PFSK-1 (cell line): ENCODE data around the gene MAST1.

ENCODE experiments used
- FOXP2 ChIP-seq: optimal IDR thresholded peaks from 2 replicates; pipeline ENCODE3; 2011; ENCODE audit warnings: borderline replicate concordance, control low read depth, inconsistent platforms; ENCODE audit not compliant: insufficient read depth; ENCODE audit errors: extremely low read length, extremely low read depth
- POLR2AphosphoS5 ChIP-seq: IDR thresholded peaks from 2 replicates; pipeline ENCODE4 v1.6.1; 2012; ENCODE audit warnings: low read depth, mild to moderate bottlenecking, control low read depth, low read length, moderate library complexity
- SIN3A ChIP-seq: IDR thresholded peaks from 2 replicates; pipeline ENCODE4 v1.6.1; 2012; ENCODE audit warnings: mild to moderate bottlenecking, low read length, moderate library complexity, borderline replicate concordance; ENCODE audit not compliant: insufficient read depth
- TAF1 ChIP-seq: IDR thresholded peaks from 2 replicates; pipeline ENCODE4 v1.6.1; 2012; ENCODE audit warnings: low read length, control low read depth, borderline replicate concordance; ENCODE audit not compliant: insufficient read depth
- TF ChIP-seq, protein P1 (sequence below), 2 experiments: IDR thresholded peaks; 2 replicates each; pipeline versions ENCODE4 v1.6.1 to v1.8.0; 2011 to 2012; ENCODE audit warnings: low read depth in 2 of 2, low read length in 2 of 2, control low read depth in 1 of 2, inconsistent platforms in 1 of 2, mild to moderate bottlenecking in 1 of 2, moderate library complexity in 1 of 2; ENCODE audit not compliant: insufficient read depth in 1 of 2

MAST1 gene

DNA sequence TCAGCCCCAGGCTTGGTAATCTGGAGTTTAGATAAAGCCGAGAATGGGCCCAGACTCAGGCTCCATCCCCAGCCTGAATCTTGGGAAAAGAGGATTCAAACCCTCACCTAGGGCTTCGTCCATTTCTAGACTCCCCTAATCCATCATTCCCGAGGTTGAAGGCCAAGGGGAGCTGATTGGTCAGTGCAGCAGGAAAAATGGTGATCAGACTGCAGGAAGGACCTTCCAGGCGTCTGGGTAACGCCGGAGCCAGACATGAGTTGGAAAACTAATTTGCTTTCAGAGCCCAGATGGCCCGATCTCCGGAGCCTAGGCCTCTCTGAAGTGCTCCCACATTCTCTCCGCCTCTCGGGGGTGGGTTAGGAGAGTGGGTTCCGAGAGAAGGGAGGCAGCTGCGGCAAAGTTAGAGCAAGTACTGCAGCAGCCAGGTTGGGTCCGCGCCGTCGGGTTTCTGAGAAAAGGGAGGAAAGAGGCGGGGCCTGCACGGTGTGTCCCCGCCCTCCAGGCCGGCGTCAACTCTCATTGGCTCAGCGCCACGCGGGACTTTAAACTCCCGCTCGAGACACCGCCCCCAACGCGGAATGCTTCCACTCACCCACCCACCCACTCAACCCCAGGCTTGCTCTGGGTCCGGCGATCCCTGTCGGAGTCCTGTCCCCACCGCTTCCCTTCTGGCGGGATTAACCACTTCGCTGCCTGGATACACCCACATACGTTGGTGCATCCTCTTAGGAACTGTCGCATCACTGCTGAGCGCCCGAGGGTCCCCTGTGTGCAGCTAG is 3.1 kb upstream of the MAST1 start:
- TF ChIP-seq POLR2AphosphoS5 (peak; percentile 41; the same call in 1 of the 2 replicates), FOXP2 (peak; percentile 48)
- TF ChIP-seq, protein P1, sequence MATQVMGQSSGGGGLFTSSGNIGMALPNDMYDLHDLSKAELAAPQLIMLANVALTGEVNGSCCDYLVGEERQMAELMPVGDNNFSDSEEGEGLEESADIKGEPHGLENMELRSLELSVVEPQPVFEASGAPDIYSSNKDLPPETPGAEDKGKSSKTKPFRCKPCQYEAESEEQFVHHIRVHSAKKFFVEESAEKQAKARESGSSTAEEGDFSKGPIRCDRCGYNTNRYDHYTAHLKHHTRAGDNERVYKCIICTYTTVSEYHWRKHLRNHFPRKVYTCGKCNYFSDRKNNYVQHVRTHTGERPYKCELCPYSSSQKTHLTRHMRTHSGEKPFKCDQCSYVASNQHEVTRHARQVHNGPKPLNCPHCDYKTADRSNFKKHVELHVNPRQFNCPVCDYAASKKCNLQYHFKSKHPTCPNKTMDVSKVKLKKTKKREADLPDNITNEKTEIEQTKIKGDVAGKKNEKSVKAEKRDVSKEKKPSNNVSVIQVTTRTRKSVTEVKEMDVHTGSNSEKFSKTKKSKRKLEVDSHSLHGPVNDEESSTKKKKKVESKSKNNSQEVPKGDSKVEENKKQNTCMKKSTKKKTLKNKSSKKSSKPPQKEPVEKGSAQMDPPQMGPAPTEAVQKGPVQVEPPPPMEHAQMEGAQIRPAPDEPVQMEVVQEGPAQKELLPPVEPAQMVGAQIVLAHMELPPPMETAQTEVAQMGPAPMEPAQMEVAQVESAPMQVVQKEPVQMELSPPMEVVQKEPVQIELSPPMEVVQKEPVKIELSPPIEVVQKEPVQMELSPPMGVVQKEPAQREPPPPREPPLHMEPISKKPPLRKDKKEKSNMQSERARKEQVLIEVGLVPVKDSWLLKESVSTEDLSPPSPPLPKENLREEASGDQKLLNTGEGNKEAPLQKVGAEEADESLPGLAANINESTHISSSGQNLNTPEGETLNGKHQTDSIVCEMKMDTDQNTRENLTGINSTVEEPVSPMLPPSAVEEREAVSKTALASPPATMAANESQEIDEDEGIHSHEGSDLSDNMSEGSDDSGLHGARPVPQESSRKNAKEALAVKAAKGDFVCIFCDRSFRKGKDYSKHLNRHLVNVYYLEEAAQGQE (IDR thresholded peaks at IDR 0.05; ENCODE audit: insufficient read depth in 1 of 2, low read depth in 2 of 2, low read length in 2 of 2) = no peak

DNA sequence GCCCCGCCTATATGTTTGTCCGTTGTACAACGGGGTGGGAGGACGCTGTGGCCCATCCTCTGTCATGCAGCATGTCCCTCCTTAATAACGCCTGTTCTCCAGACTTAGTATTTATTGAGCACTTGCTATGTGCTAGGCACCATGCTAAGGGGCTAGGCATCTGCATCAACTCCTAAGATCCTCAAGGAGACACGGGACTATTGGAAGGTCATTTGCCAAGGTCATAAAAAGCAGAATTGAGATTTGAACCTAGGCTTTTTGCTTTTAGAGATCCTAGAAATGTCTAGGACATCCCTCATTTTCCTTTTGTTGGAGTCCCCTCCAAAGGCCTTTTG is 1.8 kb upstream of the MAST1 start:
- no peak for TF ChIP-seq FOXP2
- no peak for TF ChIP-seq TAF1
- TF ChIP-seq, protein P1 (IDR thresholded peaks at IDR 0.05; ENCODE audit: insufficient read depth in 1 of 2, low read depth in 2 of 2, low read length in 2 of 2) = no peak
- TF ChIP-seq SIN3A = no peak
- no peak for TF ChIP-seq POLR2AphosphoS5

DNA sequence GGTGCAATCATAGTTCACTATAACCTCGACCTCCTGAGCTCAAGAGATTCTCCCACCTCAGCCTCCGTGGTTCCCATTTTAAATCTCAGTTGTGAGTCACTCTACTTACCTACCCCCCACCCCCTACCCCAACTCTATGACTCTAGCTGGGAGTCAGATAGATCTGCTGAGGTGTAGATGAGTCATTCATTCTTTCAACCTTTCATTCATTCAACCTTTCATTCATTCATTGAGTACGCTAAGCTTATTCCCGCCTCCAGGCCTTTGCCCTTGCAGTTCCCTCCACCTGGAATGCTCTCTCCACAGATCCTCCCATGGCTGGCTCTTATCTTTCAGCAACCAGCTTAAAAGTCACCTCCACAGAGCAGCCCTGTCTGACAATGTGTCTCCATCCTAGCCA is 1.1 kb upstream of the MAST1 start:
- TF ChIP-seq POLR2AphosphoS5 (no peak), SIN3A (no peak; the same call in 1 of the 2 replicates), TAF1 (no peak)
- TF ChIP-seq, protein P1 (IDR thresholded peaks at IDR 0.05; ENCODE audit: insufficient read depth in 1 of 2, low read depth in 2 of 2, low read length in 2 of 2) = no peak

DNA sequence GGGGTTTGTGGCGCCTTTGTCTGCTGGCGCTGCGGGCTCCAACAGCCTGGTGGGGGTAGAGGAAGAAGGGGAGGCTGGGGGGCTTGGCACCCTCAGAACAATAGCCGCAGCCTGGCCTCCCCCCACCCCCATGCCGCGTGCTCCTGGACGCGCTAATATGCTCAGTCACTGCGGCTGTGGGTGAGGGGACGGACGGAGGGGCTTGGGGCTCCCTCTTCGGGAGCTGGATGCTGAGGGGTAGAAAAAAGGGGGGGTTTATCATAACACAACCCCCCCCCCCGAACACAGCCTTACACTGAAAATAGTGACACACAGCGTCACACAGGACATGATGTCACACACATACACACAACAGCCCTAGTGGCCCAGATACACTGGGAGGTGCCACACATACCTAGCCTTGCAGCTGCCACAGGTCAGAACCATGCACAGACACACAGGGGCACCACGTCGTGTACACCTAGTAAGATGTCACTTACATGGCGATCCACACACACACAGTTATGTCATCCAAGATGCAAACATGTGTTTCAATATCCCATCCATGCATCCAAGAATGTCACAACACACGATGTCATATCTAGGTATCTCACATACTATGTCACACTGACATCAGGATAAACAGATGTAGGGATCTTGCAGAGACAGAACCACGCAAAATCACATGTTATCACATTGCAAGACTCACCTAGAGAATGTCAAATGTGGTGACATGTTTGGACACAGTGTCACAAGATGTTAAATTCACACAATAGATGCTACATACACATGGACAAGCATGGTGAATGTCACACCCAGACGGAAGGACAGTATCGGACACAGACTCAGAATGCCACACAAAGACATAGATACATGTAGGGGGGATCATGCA is 806 bp downstream of the MAST1 start:
- peak; percentile 15 for TF ChIP-seq FOXP2
- TF ChIP-seq TAF1 = no peak
- TF ChIP-seq SIN3A = no peak
- TF ChIP-seq POLR2AphosphoS5 = no peak

DNA sequence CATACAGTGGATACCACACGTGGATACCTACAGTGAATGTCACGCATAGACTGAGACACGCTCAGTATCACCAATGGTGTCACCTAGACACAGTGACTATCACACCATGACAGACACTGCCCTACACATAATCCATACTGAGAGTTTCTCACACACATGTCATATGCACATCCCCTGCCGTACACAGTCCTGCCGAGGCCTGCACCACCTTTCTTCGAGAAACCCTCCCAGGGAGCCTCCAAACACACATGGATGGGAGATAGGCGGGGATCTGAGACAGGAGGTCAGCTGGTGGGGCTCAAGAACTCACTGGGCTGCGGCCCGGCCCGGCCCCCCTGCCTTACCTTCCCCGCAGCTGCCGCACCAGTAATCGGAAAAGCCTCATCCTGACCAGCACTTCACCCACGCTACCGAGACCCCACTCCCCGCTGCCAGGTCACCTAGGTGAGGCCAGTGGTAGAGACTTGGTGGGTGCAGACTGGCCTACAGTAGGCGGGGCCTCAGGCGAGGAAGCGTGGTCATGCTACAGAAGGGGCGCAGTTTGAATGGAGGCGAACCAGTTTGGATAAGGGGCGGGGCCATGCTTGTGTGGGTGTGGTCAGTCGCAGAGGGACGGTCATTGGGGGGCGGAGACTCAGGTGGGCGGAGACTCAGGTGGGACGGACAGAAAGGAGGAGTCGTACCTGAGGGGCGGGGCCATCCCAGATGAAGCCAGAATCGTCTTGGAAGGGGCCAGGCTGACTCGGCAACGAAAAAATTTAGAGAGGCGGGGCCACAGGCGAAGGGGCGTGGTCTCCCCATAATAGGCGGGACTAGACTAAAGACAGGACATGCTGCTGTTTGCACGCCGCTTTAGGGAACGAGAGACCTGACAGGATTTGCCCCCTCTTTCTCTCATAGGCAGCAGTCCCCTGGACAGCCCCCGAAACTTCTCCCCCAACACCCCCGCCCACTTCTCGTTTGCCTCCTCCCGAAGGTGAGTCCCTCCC is 2.1 kb downstream of the MAST1 start:
- no peak for TF ChIP-seq SIN3A
- no peak for TF ChIP-seq TAF1
- TF ChIP-seq POLR2AphosphoS5 = no peak
- TF ChIP-seq, protein P1 (IDR thresholded peaks at IDR 0.05; ENCODE audit: insufficient read depth in 1 of 2, low read depth in 2 of 2, low read length in 2 of 2) = no peak
- no peak for TF ChIP-seq FOXP2
